Activated T-cell treated with anti-CD3 and anti-CD28 coated beads, Interleukin-2, amount 50 U/mL, for 72 hours (primary cell): ENCODE measurements around the gene NHERF2. TPM values are rescaled to one million over a fixed set of nuclear protein-coding genes. Genes with fewer than 3 reads are reported as not detected.

Experiments used
- ATAC-seq, 2 donors: fragments of 150-1000 bp; cut with Tn5 transposase; replicated peaks in 1 of 2; 2 replicates each; pipeline ENCODE4 v1.10.0; 2021; ENCODE audit warnings: moderate library complexity in 2 of 2, mild to moderate bottlenecking in 1 of 2
- DNase-seq, 2 donors: peaks; one replicate each; pipeline ENCODE4 v3.0.0; 2021 to 2022; ENCODE audit warnings: mixed read lengths in 1 of 2
- H3K27ac Mint-ChIP-seq: one replicate; pipeline ENCODE4 v1.8.0; 2022; ENCODE audit warnings: mild to moderate bottlenecking, moderate library complexity, mixed read lengths
- H3K27me3 Mint-ChIP-seq: one replicate; pipeline ENCODE4 v1.8.0; 2022; ENCODE audit warnings: low read depth, mixed read lengths
- H3K36me3 Mint-ChIP-seq, 2 donors: one replicate each; pipeline ENCODE4 v1.8.0; 2022; ENCODE audit warnings: mixed read lengths in 2 of 2, mild to moderate bottlenecking in 1 of 2; ENCODE audit not compliant: insufficient read depth in 2 of 2
- H3K4me1 Mint-ChIP-seq: one replicate; pipeline ENCODE4 v1.8.0; 2022; ENCODE audit warnings: low read depth, mixed read lengths
- H3K4me3 Mint-ChIP-seq, 2 donors: one replicate each; pipeline ENCODE4 v1.8.0; 2022; ENCODE audit warnings: mild to moderate bottlenecking in 2 of 2, mixed read lengths in 2 of 2, moderate library complexity in 2 of 2
- H3K9me3 Mint-ChIP-seq, 2 donors: one replicate each; pipeline ENCODE4 v1.8.0; 2022; ENCODE audit warnings: mixed read lengths in 2 of 2
- total RNA-seq, 2 donors: library from RNA; stranded (reverse); gene quantifications; one replicate each; pipeline ENCODE4 v1.2.3, GENCODE V29; 2022

NHERF2 gene
- total RNA-seq, 2 donors from 2014 or later, result 2.2 to 3.0 TPM

DNA sequence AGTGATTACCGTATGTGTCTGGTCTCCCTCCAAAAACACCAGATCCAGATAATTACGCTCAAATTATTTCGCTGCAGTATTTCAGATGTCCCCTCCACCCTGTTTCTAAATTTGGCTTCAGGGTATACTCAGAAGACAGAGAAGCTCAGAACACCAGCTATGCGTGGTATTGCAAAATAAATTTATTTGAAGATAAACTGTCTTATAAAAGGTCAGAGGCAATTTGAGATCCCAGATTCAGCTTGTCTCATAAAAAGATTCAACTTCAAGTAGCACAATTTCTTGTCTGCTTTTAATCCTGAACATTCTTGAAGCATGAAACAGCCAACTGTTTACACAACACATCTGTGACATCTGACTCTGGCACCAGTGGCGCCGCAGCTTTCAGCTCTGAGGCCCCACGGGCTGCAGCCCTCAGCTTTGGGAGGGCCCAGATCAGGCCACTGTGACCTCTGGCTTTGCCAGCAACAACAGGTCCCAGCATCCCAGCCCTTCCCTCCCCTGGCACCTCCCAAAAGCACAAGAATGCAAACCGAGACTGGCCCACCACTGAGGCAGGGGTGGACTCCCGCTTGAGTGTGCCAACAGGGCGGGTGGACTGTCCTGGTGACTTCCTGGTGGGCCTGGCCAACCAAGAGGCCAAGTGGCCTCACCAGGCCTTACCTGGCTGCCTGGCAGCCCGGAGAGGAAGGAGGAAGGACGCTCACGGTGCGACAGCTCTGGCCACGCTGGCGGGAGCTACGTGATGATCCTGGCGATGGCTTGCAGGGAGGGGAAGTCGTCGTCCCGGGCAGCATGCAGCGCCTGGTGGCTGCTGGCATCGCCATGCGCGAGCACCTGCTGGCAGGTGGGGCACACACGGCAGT lies 29.0 kb upstream of the NHERF2 start:
- no peak for ATAC-seq
- Mint-ChIP-seq H3K9me3 (no peaks in the 10 kb centered on the region), H3K4me3 (no peak overlapping the region), H3K27me3 (no peaks in the 10 kb centered on the region), H3K36me3 (peaks cover 4 to 9% of the 10 kb centered on the region in 2 donors), H3K4me1 (peaks cover 24% of the 10 kb centered on the region), H3K27ac (no peak overlapping the region)
- no peak for DNase-seq

- H3K36me3 Mint-ChIP-seq, result peaks cover 3 to 9% of the 10 kb centered on the region in 2 donors
- ATAC-seq (no peak), DNase-seq (no peak)
- no peaks in the 10 kb centered on the region for H3K9me3 Mint-ChIP-seq
- H3K4me1 Mint-ChIP-seq, result peaks cover 21% of the 10 kb centered on the region
- no peaks in the 10 kb centered on the region for H3K27me3 Mint-ChIP-seq
- H3K4me3 Mint-ChIP-seq, result no peak overlapping the region
- H3K27ac Mint-ChIP-seq, result no peak overlapping the region
Measured at GRCh38 chr16:1998360-1998835, 28.3 kb upstream of the NHERF2 start.

DNA sequence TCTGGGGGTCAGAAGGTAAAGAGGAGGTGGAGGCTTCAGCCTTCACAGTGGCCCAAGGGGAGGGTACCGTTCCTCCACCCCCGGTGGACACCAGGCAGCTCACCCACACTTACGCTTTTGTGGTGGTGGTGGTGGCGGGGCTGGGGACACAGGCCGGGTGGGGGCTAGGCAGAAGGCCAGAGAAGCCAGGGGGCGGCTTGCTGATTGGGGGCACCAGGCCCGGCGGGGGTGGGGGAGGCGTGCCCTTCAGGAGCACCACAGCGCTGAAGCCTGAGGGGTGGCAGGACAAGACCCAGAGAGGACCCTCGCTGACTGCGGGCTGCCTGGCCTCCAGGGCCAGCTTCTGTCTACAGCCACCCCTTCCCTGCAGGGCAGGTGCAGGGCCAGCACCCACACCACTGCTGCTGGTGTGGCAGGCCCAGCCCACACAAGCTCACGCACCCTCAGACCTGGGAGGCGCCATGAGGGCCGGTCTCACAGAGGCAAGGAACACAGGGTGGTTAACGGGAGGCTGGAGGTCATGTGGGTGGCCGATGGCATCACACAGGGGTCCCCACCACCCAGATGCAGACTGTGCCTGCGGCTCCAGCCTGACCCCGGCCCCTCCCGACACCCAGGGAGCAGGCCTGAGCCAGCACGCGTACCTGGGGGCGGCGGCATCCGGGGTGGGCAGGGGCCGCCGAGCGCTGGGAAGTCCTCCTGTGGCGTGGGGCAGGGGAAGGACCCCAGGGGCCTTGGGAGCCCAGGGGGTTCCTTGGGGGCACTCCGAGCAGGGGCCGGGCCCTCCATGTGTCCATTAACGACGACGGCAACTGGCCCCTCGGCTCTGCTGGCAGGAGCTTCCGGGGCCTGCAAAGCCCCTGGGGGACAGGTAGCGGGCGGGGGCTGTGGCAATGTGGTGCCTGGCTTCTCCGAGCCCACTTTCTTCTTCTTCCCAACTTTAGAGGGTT lies 27.6 kb upstream of the NHERF2 start:
- Mint-ChIP-seq H3K9me3 (no peaks in the 10 kb centered on the region), H3K4me1 (peaks cover 14% of the 10 kb centered on the region), H3K4me3 (no peak overlapping the region), H3K36me3 (peaks cover 2 to 9% of the 10 kb centered on the region in 2 donors), H3K27ac (no peak overlapping the region), H3K27me3 (no peaks in the 10 kb centered on the region)
- DNase-seq (no peak), ATAC-seq (no peak)

DNA sequence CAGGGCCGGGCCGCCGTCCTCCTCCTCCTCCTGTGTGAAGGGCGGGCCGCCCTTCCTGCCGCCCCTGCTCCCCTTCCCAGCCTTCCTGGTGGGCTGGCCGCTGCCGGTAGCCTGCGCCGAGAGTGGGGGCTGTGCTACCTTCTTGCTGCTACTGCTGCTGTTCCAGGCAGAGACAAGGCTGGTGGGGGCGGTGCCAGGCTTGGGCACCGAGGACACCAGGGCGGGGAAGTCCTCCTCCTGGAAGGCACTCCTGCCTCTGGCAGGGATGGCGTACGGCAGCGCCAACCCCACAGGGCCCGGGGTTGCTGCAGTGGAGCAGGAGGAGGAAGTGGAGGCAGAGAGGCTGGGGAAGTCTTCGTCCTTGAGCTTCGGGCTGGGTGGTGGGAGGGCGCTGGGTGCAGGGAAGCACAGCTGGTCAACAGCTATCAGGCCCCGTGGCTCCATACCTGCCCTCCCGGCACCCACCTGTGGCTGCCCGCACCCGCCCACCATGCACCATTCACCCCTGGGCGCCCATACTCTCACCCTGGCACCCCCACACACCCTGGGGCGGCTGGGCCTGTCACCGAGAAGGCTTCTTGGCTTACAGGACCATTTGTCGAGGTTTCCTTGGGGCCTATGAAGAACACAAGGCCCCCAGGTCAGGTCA lies 26.7 kb upstream of the NHERF2 start:
- Mint-ChIP-seq H3K36me3 (peaks cover 2 to 9% of the 10 kb centered on the region in 2 donors), H3K27me3 (no peaks in the 10 kb centered on the region), H3K4me3 (no peak overlapping the region), H3K27ac (no peak overlapping the region), H3K4me1 (peaks cover 14% of the 10 kb centered on the region), H3K9me3 (no peaks in the 10 kb centered on the region)
- DNase-seq (no peak), ATAC-seq (no peak)

GRCh38 chr16:2001035-2001434 lies 25.7 kb upstream of the NHERF2 start:
- no peaks in the 10 kb centered on the region for H3K9me3 Mint-ChIP-seq
- DNase-seq (no peak), ATAC-seq (no peak)
- peaks cover 2 to 7% of the 10 kb centered on the region in 2 donors for H3K36me3 Mint-ChIP-seq
- no peak overlapping the region for H3K27ac Mint-ChIP-seq
- no peaks in the 10 kb centered on the region for H3K27me3 Mint-ChIP-seq
- H3K4me1 Mint-ChIP-seq, result peaks cover 20% of the 10 kb centered on the region
- H3K4me3 Mint-ChIP-seq, result no peak overlapping the region

DNA sequence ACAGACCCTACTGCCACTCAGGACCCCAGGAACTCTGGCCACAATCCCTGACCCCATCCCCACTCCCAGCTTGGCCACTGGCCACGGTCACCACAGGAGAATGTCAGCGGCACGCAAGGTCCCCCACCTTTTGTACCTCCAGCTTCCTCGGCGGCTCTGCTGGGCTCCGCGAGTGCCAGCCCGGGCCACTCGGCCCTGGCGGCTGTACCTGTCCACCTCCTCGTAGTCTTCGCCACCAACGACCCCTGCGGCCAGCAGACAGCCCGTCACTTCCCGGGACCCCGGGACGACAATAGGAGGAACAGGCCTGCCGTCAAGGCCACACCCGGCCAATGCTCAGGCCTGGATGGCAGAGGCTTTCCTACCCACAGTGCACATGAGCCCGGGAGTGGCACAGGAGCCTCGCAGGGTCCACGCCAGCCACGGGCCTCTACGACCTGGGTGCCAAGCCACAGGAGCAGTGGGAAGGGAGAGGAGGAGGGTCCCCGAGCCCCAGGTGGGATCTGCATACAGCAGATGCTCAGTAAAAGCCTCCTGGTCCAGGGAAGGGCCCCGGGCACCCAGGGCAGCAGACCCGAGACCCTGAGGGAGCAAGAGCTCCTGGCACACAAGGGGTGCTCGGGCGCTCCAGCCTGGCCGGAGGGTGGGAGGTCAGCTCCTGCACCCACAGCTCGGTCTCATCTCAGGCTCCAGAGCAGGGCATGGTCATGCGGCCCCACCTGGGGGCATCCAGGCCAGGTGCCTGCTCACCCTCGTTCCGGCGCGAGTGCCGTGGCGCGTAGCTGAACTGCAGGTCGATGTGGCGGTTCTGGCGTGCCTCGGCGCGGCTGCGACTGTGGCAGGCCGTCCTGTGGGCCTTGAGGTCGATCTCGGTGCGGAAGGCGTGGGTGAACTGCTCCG lies 25.0 kb upstream of the NHERF2 start:
- Mint-ChIP-seq H3K4me3 (no peak overlapping the region), H3K27me3 (no peaks in the 10 kb centered on the region), H3K27ac (no peak overlapping the region), H3K9me3 (no peaks in the 10 kb centered on the region), H3K4me1 (peaks cover 19% of the 10 kb centered on the region), H3K36me3 (peaks cover 2 to 7% of the 10 kb centered on the region in 2 donors)
- DNase-seq (no peak), ATAC-seq (no peak)

- no peak overlapping the region for H3K4me3 Mint-ChIP-seq
- no peaks in the 10 kb centered on the region for H3K27me3 Mint-ChIP-seq
- H3K4me1 Mint-ChIP-seq, result peaks cover 26% of the 10 kb centered on the region
- H3K9me3 Mint-ChIP-seq, result no peaks in the 10 kb centered on the region
- H3K36me3 Mint-ChIP-seq, result peaks cover 2 to 9% of the 10 kb centered on the region in 2 donors
- DNase-seq (no peak), ATAC-seq (no peak)
- no peak overlapping the region for H3K27ac Mint-ChIP-seq
Measured at GRCh38 chr16:2002406-2003230, 24.1 kb upstream of the NHERF2 start.

- H3K9me3 Mint-ChIP-seq, result no peaks in the 10 kb centered on the region
- ATAC-seq, result no peak
- H3K27ac Mint-ChIP-seq, result no peak overlapping the region
Measured at GRCh38 chr16:2003231-2003826, 23.4 kb upstream of the NHERF2 start.

DNA sequence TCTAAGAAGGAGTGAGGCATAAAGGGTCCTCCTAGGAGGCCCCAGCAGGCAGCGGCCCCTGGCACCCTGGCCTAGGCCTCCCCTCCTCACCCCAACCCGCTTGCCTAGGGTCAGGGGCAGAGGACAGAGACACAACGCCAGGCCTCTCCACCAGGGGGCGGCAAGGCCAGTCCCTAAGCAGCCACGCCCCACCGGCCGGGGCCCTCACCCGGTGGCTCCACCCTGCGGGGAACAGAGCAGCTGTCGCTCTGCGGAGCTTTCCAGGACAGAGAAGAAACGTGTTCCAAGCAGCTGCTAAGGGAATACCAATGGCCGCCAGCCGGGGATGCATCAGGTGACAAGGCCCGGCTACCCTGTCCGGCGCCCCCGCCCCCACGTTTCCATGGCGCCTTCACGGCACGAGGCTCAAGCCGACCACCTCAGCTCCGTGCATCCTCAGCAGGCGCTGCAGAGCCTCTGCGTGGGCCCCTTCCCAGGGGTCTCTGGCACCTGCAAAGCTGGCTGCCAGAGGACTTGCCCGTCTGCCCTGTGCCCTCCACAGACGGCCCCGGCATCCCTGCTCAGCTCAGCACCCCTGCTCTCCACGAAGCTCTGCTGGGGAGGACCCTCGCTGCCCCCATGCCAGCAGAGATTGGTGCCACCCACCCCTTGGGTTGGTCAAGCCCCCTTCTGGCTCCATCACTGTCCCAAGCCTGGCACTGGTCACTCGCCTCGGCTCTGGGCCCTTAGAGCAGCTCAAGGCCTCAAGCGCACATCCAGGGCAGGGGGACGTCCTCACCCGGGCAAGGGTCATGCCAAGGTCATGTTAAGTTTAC lies 22.7 kb upstream of the NHERF2 start:
- Mint-ChIP-seq H3K9me3 (no peaks in the 10 kb centered on the region), H3K36me3 (peaks cover 7 to 13% of the 10 kb centered on the region in 2 donors), H3K27ac (no peak overlapping the region), H3K27me3 (no peaks in the 10 kb centered on the region), H3K4me1 (peaks cover 39% of the 10 kb centered on the region), H3K4me3 (no peak overlapping the region)
- DNase-seq, result peak; percentile 94
- ATAC-seq, result peak; percentile 94 to 95

More at GRCh38 chr16:2003231-2003826, 23.4 kb upstream of the NHERF2 start:
- DNase-seq, result no peak
- no peak overlapping the region for H3K4me3 Mint-ChIP-seq
- peaks cover 5 to 12% of the 10 kb centered on the region in 2 donors for H3K36me3 Mint-ChIP-seq
- H3K4me1 Mint-ChIP-seq, result peaks cover 33% of the 10 kb centered on the region
- no peaks in the 10 kb centered on the region for H3K27me3 Mint-ChIP-seq

DNA sequence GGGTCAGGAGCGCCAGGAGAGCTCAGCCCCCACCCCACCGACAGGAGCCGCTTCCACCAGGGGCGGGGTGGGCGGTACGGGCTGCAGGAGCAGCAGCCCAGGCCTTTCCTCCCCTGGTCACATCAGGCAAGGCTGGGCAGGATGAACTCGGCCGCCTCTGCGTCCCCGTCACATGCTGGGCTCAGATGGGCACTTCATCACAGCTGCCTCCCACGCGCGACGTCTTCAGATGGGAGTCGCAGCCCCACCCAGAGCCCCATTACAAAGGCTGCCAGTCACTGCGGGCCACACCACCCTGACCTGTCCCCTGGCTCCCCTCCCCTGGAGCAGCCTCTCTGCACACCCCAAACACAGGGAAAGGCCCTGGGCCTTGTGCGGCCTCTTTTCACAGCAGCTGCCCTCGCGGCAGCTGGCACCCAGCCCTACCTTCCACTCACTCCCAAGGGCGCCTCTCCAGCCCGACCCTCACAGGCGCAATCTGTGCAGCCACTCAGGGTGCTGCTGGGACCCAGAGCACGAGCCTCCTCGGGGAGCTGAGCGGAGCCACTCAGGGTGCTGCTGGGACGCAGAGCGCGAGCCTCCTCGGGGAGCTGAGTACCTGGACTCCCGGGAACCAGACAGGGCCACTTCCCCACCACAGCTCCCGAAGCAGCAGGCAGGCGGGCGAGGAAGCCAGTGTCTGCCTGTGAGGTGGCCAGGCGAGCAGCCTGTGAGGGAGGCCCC lies 21.7 kb upstream of the NHERF2 start:
- Mint-ChIP-seq H3K4me1 (peaks cover 39% of the 10 kb centered on the region), H3K4me3 (peak overlapping the region in 1 of 2 donors; percentile 15), H3K27ac (no peak overlapping the region), H3K9me3 (no peaks in the 10 kb centered on the region), H3K27me3 (no peaks in the 10 kb centered on the region), H3K36me3 (peaks cover 7 to 13% of the 10 kb centered on the region in 2 donors)
- ATAC-seq, result no peak
- no peak for DNase-seq
